ENCODE results near the gene HSD17B1. TPM values are rescaled to one million over a fixed set of nuclear protein-coding genes. Genes with fewer than 3 reads are reported as not detected.

HSD17B1 gene
- total RNA-seq, 4 donors from 2014 or later = 0.35 to 3.1 TPM; not detected in 2

DNA sequence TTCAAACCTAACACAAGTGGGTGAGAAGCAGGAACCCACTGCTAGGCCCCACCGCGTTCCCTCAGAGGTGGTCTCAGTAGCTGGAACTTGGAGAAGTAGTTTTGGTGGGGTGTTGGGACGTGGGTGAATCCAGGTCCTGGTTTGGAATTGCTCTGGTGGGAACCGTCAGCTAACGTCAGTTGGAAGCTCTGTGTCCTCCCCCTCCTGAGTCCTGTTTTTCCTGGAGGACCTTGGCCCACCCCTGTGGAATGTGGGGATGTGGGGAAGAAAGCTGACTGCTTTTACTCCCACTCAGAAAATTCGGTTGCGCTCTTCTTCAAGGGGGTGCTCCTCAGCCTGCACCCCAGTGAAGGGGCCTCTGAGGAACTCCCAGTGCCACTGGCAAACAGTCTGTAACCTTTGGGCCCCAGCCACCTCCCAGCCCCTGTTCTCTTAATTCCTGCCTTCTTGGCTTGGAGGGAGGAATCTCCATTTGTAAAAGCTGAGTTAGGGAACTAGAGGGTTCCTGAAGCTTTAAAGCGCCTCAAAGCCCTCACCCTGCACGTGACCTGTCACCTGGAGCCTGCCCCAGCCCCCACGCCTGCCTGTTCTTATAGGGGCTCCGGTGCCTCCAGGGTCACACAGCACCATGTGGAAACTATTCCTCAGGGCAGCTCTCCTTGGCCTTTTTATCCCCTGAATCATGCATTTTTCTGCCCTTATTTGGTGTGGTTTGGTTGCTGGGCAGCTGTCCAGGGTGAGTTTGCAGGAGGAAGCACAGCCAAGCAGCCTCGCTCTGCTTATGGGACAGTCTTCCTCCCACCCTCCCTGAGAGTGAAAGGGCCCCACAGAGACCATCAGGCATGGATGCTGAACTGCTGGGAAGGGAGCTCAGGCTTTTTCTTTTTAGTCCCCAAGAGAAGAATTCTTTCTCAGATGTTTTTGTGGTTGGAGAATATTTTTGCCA is 32.9 kb upstream of the HSD17B1 start:
- peak; percentile 97 to 99 for DNase-seq
- TF ChIP-seq, protein P1, sequence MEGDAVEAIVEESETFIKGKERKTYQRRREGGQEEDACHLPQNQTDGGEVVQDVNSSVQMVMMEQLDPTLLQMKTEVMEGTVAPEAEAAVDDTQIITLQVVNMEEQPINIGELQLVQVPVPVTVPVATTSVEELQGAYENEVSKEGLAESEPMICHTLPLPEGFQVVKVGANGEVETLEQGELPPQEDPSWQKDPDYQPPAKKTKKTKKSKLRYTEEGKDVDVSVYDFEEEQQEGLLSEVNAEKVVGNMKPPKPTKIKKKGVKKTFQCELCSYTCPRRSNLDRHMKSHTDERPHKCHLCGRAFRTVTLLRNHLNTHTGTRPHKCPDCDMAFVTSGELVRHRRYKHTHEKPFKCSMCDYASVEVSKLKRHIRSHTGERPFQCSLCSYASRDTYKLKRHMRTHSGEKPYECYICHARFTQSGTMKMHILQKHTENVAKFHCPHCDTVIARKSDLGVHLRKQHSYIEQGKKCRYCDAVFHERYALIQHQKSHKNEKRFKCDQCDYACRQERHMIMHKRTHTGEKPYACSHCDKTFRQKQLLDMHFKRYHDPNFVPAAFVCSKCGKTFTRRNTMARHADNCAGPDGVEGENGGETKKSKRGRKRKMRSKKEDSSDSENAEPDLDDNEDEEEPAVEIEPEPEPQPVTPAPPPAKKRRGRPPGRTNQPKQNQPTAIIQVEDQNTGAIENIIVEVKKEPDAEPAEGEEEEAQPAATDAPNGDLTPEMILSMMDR (IDR thresholded peaks at IDR 0.05) = peak in 2 of 4 experiments; percentile 25 to 45
- peak; percentile 28 to 42 for TF ChIP-seq POLR2A (IDR thresholded peaks at IDR 0.05)
- peak overlapping the region; percentile 95 to 99 for H3K27ac ChIP-seq
- H3K27me3 ChIP-seq = no peaks in the 10 kb centered on the region
- no peak overlapping the region for H3K4me3 ChIP-seq
- intact Hi-C loops (cut with DNase I; ENCODE audit: low total_unique reads) = no loop called here
- H3K4me1 ChIP-seq = peaks cover 62 to 65% of the 10 kb centered on the region in 2 donors
- H3K36me3 ChIP-seq = no peaks in the 10 kb centered on the region
- no peaks in the 10 kb centered on the region for H3K9me3 ChIP-seq

DNA sequence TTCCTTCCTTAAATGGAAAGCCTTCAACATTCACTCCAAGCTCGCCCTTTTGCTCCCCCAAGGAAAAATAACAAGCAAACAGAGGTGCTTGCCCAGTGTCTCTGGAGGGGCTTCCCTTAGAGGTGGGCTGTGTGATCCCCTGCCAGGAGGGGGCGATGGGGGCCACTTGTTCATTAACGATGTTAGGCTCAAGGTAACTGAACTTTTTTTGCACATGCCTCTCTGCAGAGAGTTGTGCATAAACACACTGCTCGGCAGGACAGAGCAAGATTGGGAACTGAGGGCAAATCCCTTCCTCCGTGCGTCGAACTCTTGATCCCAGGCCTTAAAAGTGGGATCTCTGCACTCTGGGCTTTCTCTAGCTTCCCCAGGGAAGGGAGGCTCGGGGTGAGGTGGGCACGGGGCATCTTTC is 32.2 kb upstream of the HSD17B1 start:
- Histone ChIP-seq H3K9me3 (no peaks in the 10 kb centered on the region), H3K27ac (peak overlapping the region; percentile 95 to 99), H3K27me3 (no peaks in the 10 kb centered on the region), H3K4me1 (peaks cover 62 to 65% of the 10 kb centered on the region in 2 donors), H3K36me3 (no peaks in the 10 kb centered on the region), H3K4me3 (no peak overlapping the region)
- no peak for TF ChIP-seq POLR2A (IDR thresholded peaks at IDR 0.05)
- TF ChIP-seq, protein P1 (IDR thresholded peaks at IDR 0.05) = peak in 1 of 4 experiments; percentile 3
- intact Hi-C loops (cut with DNase I; ENCODE audit: low total_unique reads) = no loop called here
- DNase-seq = no peak

DNA sequence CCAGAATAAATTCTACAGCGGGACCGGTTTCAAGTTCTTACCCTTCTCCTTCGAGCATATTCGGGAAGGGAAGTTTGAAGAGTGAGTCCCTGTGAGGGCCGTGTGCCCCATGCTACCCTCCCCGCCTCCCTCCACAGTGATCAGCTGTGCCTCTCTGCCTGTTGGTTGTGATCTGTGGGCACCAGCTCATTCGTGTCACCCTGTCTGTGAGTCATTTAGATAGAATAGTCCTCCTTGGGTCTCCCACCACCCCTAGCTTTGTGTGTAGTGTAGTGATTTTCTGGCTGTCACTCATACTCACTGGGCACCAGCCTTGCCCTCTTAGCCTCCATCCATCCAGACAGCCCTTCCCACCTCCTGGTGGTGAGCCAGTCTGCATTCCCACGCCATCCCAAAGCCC is 31.7 kb upstream of the HSD17B1 start:
- Histone ChIP-seq H3K9me3 (no peaks in the 10 kb centered on the region), H3K4me3 (no peak overlapping the region), H3K27ac (peak overlapping the region; percentile 95 to 99), H3K27me3 (no peaks in the 10 kb centered on the region), H3K36me3 (no peaks in the 10 kb centered on the region), H3K4me1 (peaks cover 62 to 65% of the 10 kb centered on the region in 2 donors)
- TF ChIP-seq POLR2A (IDR thresholded peaks at IDR 0.05) = no peak
- TF ChIP-seq, protein P1 (IDR thresholded peaks at IDR 0.05) = no peak
- intact Hi-C loops (cut with DNase I; ENCODE audit: low total_unique reads) = no loop called here
- no peak for DNase-seq

DNA sequence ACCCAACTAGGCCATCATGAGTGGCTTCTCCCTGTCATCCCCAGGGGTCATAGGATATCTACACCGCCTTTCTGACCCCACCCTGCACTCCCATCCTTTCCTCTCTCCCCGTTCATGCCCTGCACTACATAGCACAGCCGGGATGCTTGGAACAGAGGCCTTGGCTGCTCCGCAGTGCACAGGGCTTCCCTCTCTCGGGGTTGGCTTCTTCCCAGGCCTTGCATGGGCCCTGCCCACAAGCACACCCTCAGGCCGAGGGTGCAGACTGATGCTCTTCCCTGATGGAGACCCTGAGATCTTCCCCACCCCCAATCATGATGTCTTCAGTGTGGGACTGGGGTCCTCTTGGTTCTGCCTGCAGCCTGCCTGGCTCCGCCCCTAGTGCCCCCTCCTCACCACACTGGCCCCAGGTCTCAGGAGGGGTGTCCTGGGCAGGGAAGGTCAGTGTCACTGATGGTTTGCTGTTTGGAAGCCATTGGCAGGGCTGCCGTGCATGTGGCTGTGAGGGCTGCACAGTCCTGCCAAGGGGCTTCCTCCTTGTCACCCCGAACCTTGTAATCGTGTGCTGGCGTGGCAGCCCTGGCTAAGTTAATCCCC is 31.0 kb upstream of the HSD17B1 start:
- TF ChIP-seq, protein P1 (IDR thresholded peaks at IDR 0.05) = no peak
- TF ChIP-seq POLR2A (IDR thresholded peaks at IDR 0.05) = no peak
- H3K9me3 ChIP-seq = no peaks in the 10 kb centered on the region
- peak overlapping the region; percentile 95 to 99 for H3K27ac ChIP-seq
- intact Hi-C loops (cut with DNase I; ENCODE audit: low total_unique reads) = no loop called here
- no peaks in the 10 kb centered on the region for H3K36me3 ChIP-seq
- peaks cover 56 to 60% of the 10 kb centered on the region in 2 donors for H3K4me1 ChIP-seq
- DNase-seq = peak in 1 of 2 donors; percentile 62
- H3K27me3 ChIP-seq = no peaks in the 10 kb centered on the region
- H3K4me3 ChIP-seq = no peak overlapping the region

Measured in uterus (tissue), 4 donors.